Large intestine (tissue), 3 donors: ENCODE measurements around the gene C5orf63. TPM values are rescaled to one million over a fixed set of nuclear protein-coding genes. Genes with fewer than 3 reads are reported as not detected.
"Not testable (repeated sequence)": the region's sequence is repeated elsewhere in the genome, so short reads cannot be mapped to it uniquely, and the experiment has no call there.

Source experiments
- DNase-seq, 2 donors: peaks; one replicate each; pipeline versions ENCODE4 v3.0.0 to v3.0.0-alpha.2; 2013
- H3K27ac ChIP-seq: one replicate; pipeline ENCODE4 v1.5.1; 2013; ENCODE audit warnings: low read length
- H3K27me3 ChIP-seq: 2 replicates; pipeline ENCODE4 v1.6.1; 2013; ENCODE audit warnings: low read length; ENCODE audit not compliant: control insufficient read depth, insufficient read depth
- H3K36me3 ChIP-seq: 2 replicates; pipeline ENCODE4 v1.6.1; 2013; ENCODE audit warnings: low read length; ENCODE audit not compliant: control insufficient read depth, insufficient read depth
- H3K4me1 ChIP-seq: one replicate; pipeline ENCODE4 v1.6.1; 2013; ENCODE audit warnings: low read length; ENCODE audit not compliant: control insufficient read depth, insufficient read depth
- H3K4me3 ChIP-seq: one replicate; pipeline ENCODE4 v1.5.1; 2013; ENCODE audit warnings: low read length
- H3K9me3 ChIP-seq: one replicate; pipeline ENCODE4 v1.6.1; 2013; ENCODE audit warnings: mild to moderate bottlenecking, low read depth, low read length, moderate library complexity; ENCODE audit not compliant: control insufficient read depth
- whole genome bisulfite sequencing: methylation state at CpG from one replicate; pipeline ENCODE4 v1.1.5; 2013; ENCODE audit warnings: low lambda C conversion rate; ENCODE audit not compliant: insufficient coverage; 5-methylcytosine and 5-hydroxymethylcytosine counted together
- polyA plus RNA-seq: library from polyadenylated mRNA; unstranded; fragments of 120-200 nt; gene quantifications from one replicate; pipeline ENCODE4 v1.2.1, GENCODE V29; 2013

The C5orf63 gene
- polyA plus RNA-seq, 1 donor, result 16.2 TPM

GRCh38 chr5:127009784-127010183 lies 63.5 kb downstream of the C5orf63 start:
- no peaks in the 10 kb centered on the region for H3K27me3 ChIP-seq
- no CpG with 5 or more reads among the region's 1 CpG for WGBS
- DNase-seq, result no peak
- no peaks in the 10 kb centered on the region for H3K9me3 ChIP-seq
- H3K4me1 ChIP-seq, result no peaks in the 10 kb centered on the region
- H3K4me3 ChIP-seq, result no peak overlapping the region
- no peaks in the 10 kb centered on the region for H3K36me3 ChIP-seq
- H3K27ac ChIP-seq, result no peak overlapping the region

- no peak for DNase-seq
- Histone ChIP-seq H3K36me3 (no peaks in the 10 kb centered on the region), H3K4me3 (no peak overlapping the region), H3K9me3 (no peaks in the 10 kb centered on the region), H3K27ac (no peak overlapping the region), H3K27me3 (no peaks in the 10 kb centered on the region), H3K4me1 (no peaks in the 10 kb centered on the region)
- WGBS, result no CpG with 5 or more reads among the region's 6 CpGs
These were observed 64.9 kb downstream of the C5orf63 start for GRCh38 chr5:127008300-127008975.

GRCh38 chr5:127007522-127007921 lies 65.8 kb downstream of the C5orf63 start:
- Histone ChIP-seq H3K27me3 (no peaks in the 10 kb centered on the region), H3K27ac (no peak overlapping the region), H3K9me3 (no peaks in the 10 kb centered on the region), H3K4me3 (no peak overlapping the region), H3K4me1 (no peaks in the 10 kb centered on the region), H3K36me3 (no peaks in the 10 kb centered on the region)
- no peak for DNase-seq
- WGBS, result 100% methylated on average over 1 of the region's 1 CpG

GRCh38 chr5:127006744-127007143 lies 66.6 kb downstream of the C5orf63 start:
- no peaks in the 10 kb centered on the region for H3K4me1 ChIP-seq
- WGBS, result 100% methylated on average over 1 of the region's 5 CpGs
- no peaks in the 10 kb centered on the region for H3K36me3 ChIP-seq
- no peaks in the 10 kb centered on the region for H3K9me3 ChIP-seq
- no peak overlapping the region for H3K27ac ChIP-seq
- DNase-seq, result no peak
- H3K27me3 ChIP-seq, result no peaks in the 10 kb centered on the region
- no peak overlapping the region for H3K4me3 ChIP-seq

- not testable (repeated sequence) for H3K4me3 ChIP-seq, H3K27me3 ChIP-seq, H3K9me3 ChIP-seq, H3K4me1 ChIP-seq, H3K27ac ChIP-seq, H3K36me3 ChIP-seq, DNase-seq
- no CpG with 5 or more reads among the region's 3 CpGs for WGBS
These were observed 68.0 kb downstream of the C5orf63 start for GRCh38 chr5:127005282-127005681.

- H3K27ac ChIP-seq, result no peak overlapping the region
- no peak for DNase-seq
- H3K9me3 ChIP-seq, result no peaks in the 10 kb centered on the region
- H3K27me3 ChIP-seq, result no peaks in the 10 kb centered on the region
- WGBS, result 100% methylated on average over 2 of the region's 3 CpGs
- H3K4me3 ChIP-seq, result no peak overlapping the region
- H3K4me1 ChIP-seq, result no peaks in the 10 kb centered on the region
- no peaks in the 10 kb centered on the region for H3K36me3 ChIP-seq
These were observed 68.6 kb downstream of the C5orf63 start for GRCh38 chr5:127004721-127005120.

- DNase-seq, result peak in 1 of 2 donors; percentile 26
- 55% methylated on average over 2 of the region's 7 CpGs for WGBS
- no peak overlapping the region for H3K4me3 ChIP-seq
- no peaks in the 10 kb centered on the region for H3K4me1 ChIP-seq
- no peak overlapping the region for H3K27ac ChIP-seq
- no peaks in the 10 kb centered on the region for H3K9me3 ChIP-seq
- H3K36me3 ChIP-seq, result no peaks in the 10 kb centered on the region
- H3K27me3 ChIP-seq, result no peaks in the 10 kb centered on the region
These were observed 69.4 kb downstream of the C5orf63 start for GRCh38 chr5:127003798-127004495.

- Histone ChIP-seq H3K4me1 (no peaks in the 10 kb centered on the region), H3K27ac (no peak overlapping the region), H3K36me3 (no peaks in the 10 kb centered on the region), H3K27me3 (no peaks in the 10 kb centered on the region), H3K4me3 (no peak overlapping the region), H3K9me3 (no peaks in the 10 kb centered on the region)
- WGBS, result no CpG with 5 or more reads among the region's 3 CpGs
- no peak for DNase-seq
These were observed 70.9 kb downstream of the C5orf63 start for GRCh38 chr5:127002390-127002789.

GRCh38 chr5:127001621-127002296 lies 71.5 kb downstream of the C5orf63 start:
- no peaks in the 10 kb centered on the region for H3K4me1 ChIP-seq
- no peak for DNase-seq
- no peaks in the 10 kb centered on the region for H3K36me3 ChIP-seq
- H3K4me3 ChIP-seq, result no peak overlapping the region
- WGBS, result 67% methylated on average over 1 of the region's 4 CpGs
- H3K27me3 ChIP-seq, result no peaks in the 10 kb centered on the region
- H3K27ac ChIP-seq, result no peak overlapping the region
- no peaks in the 10 kb centered on the region for H3K9me3 ChIP-seq
